HepG2 (cell line): ENCODE results near the gene LRTM2. TPM values are rescaled to one million over a fixed set of nuclear protein-coding genes. Genes with fewer than 3 reads are reported as not detected.

Experiments
- ATAD3A ChIP-seq: sonication (generic); formaldehyde crosslinking; IDR thresholded peaks from 2 replicates; pipeline ENCODE4 v1.4.0; 2020; ENCODE audit warnings: missing genetic modification reagents
- CEBPZ ChIP-seq: IDR thresholded peaks from 2 replicates; pipeline ENCODE4 v1.6.1; 2012; ENCODE audit warnings: low read length, improper control_type of control experiment
- HDAC6 ChIP-seq: fragments of 200-600 bp; sonication (generic); IDR thresholded peaks from 2 replicates; pipeline ENCODE4 v1.7.0; 2017; ENCODE audit warnings: mild to moderate bottlenecking, antibody characterized with exemption, low read length, low read depth
- POLR2A ChIP-seq, 2 experiments: IDR thresholded peaks; 2 replicates each; pipeline ENCODE4 v1.6.1; 2011; ENCODE audit warnings: low read depth in 2 of 2, low read length in 2 of 2, mild to moderate bottlenecking in 1 of 2, moderate library complexity in 1 of 2; ENCODE audit not compliant: insufficient read depth in 1 of 2
- SMAD3 ChIP-seq: sonication (generic); formaldehyde crosslinking; IDR thresholded peaks from 2 replicates; pipeline ENCODE4 v1.4.0; 2020; ENCODE audit warnings: missing genetic modification reagents
- ZNF547 ChIP-seq: sonication (generic); formaldehyde crosslinking; IDR thresholded peaks from 2 replicates; pipeline ENCODE4 v1.5.1; 2020; ENCODE audit warnings: mild to moderate bottlenecking, missing genetic modification reagents
- ZNF577 ChIP-seq: sonication (generic); formaldehyde crosslinking; IDR thresholded peaks from 2 replicates; pipeline ENCODE4 v1.4.0; 2020; ENCODE audit warnings: mild to moderate bottlenecking, low read depth, missing genetic modification reagents, borderline replicate concordance
- ZNF709 ChIP-seq: sonication (generic); formaldehyde crosslinking; IDR thresholded peaks from 2 replicates; pipeline ENCODE4 v1.5.0; 2020; ENCODE audit warnings: mild to moderate bottlenecking, missing genetic modification reagents
- ZNF777 ChIP-seq: sonication (generic); formaldehyde crosslinking; IDR thresholded peaks from 2 replicates; pipeline ENCODE4 v1.4.0; 2020; ENCODE audit warnings: missing genetic modification reagents
- polyA plus RNA-seq, 8 experiments: library from polyadenylated mRNA; depleted of rRNA in 3 of 8; stranded (reverse) in 7 of 8; unstranded in 1 of 8; fragments of >200 nt; fragmentation: Illumina TruSeq in 4 of 8; extraction: Trizol in 4 of 8; gene quantifications; 2 replicates each; pipeline versions ENCODE4 v1.2.1 to v1.2.3, GENCODE V29; 2011 to 2016; ENCODE audit warnings: low read depth in 4 of 8, missing spikeins in 1 of 8, mixed read lengths in 1 of 8; ENCODE audit not compliant: insufficient read depth in 1 of 8
- total RNA-seq, 5 experiments: library from RNA; depleted of rRNA; stranded (reverse); fragments of >200 nt; fragmentation: Illumina TruSeq; extraction: Trizol; gene quantifications; 2 replicates each; pipeline ENCODE4 v1.2.3, GENCODE V29; 2016; ENCODE audit warnings: low read depth in 1 of 5
- TF ChIP-seq, protein P1 (sequence below): sonication (generic); formaldehyde crosslinking; IDR thresholded peaks from 2 replicates; pipeline ENCODE4 v1.4.0; 2020; ENCODE audit warnings: missing genetic modification reagents
- TF ChIP-seq, protein P2 (sequence below): sonication (generic); formaldehyde crosslinking; IDR thresholded peaks from 2 replicates; pipeline ENCODE4 v1.5.0; 2020; ENCODE audit warnings: mild to moderate bottlenecking, missing genetic modification reagents, borderline replicate concordance
- TF ChIP-seq, protein P3 (sequence below): sonication (generic); formaldehyde crosslinking; IDR thresholded peaks from 2 replicates; pipeline ENCODE4 v1.8.0; 2022; ENCODE audit warnings: mild to moderate bottlenecking, missing genetic modification reagents, borderline replicate concordance

Gene LRTM2
- total and polyA plus RNA-seq, 2 of the 13 experiments (the other 11 are each of a cell fraction or from before 2014, with no cell fraction given) = 0.09 TPM; not detected in 1

DNA sequence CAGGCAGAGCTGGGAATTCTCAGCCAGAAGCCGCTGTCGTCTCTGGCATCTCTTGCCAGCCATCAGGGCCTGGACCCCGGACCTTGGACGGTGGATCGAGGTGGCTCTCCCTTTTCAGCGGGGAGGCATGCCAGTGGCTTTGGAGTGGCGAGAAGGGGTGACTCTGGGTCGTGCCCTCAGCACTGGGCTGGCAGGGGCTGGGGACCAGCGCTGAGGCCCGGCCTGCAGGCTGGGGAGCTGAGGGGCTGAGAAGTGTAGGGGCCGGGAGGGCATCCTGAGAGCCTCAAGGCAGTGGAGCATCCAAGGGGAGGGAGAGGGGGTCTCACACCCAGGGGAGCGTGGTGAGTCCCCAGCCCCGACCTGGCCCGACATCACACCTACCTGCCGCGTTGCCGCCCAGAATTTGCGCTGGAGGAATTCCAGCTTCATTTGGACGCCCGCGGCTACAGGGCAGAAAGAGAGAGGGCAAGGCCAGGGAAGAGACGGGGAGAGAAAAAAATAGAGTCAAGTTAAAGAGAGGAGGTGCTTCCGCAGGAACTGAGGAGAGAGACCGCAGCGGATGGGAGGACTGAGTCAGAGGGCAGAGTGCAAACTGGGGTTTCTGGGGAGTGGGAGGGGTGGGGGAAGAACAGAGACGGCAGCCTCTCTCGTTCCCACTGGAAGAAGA lies 9.0 kb upstream of the LRTM2 start (continued):
- TF ChIP-seq CEBPZ (no peak), HDAC6 (no peak), ZNF709 (0 out of 2 replicates have a peak, but pooled peaks have one; percentile 25), POLR2A (IDR thresholded peaks at IDR 0.05; ENCODE audit: insufficient read depth in 1 of 2, low read depth in 2 of 2, low read length in 2 of 2) (peak; percentile 13 to 48; a peak in 3 of 4 replicates), SMAD3 (CRISPR knock-in tag) (no peak), ZNF577 (CRISPR knock-in tag) (no peak), ZNF777 (CRISPR knock-in tag) (peak; percentile 51), ATAD3A (CRISPR knock-in tag) (no peak), ZNF547 (no peak)
- TF ChIP-seq, protein P1, sequence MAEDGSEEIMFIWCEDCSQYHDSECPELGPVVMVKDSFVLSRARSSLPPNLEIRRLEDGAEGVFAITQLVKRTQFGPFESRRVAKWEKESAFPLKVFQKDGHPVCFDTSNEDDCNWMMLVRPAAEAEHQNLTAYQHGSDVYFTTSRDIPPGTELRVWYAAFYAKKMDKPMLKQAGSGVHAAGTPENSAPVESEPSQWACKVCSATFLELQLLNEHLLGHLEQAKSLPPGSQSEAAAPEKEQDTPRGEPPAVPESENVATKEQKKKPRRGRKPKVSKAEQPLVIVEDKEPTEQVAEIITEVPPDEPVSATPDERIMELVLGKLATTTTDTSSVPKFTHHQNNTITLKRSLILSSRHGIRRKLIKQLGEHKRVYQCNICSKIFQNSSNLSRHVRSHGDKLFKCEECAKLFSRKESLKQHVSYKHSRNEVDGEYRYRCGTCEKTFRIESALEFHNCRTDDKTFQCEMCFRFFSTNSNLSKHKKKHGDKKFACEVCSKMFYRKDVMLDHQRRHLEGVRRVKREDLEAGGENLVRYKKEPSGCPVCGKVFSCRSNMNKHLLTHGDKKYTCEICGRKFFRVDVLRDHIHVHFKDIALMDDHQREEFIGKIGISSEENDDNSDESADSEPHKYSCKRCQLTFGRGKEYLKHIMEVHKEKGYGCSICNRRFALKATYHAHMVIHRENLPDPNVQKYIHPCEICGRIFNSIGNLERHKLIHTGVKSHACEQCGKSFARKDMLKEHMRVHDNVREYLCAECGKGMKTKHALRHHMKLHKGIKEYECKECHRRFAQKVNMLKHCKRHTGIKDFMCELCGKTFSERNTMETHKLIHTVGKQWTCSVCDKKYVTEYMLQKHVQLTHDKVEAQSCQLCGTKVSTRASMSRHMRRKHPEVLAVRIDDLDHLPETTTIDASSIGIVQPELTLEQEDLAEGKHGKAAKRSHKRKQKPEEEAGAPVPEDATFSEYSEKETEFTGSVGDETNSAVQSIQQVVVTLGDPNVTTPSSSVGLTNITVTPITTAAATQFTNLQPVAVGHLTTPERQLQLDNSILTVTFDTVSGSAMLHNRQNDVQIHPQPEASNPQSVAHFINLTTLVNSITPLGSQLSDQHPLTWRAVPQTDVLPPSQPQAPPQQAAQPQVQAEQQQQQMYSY (CRISPR knock-in tag) = no peak
- TF ChIP-seq, protein P2, sequence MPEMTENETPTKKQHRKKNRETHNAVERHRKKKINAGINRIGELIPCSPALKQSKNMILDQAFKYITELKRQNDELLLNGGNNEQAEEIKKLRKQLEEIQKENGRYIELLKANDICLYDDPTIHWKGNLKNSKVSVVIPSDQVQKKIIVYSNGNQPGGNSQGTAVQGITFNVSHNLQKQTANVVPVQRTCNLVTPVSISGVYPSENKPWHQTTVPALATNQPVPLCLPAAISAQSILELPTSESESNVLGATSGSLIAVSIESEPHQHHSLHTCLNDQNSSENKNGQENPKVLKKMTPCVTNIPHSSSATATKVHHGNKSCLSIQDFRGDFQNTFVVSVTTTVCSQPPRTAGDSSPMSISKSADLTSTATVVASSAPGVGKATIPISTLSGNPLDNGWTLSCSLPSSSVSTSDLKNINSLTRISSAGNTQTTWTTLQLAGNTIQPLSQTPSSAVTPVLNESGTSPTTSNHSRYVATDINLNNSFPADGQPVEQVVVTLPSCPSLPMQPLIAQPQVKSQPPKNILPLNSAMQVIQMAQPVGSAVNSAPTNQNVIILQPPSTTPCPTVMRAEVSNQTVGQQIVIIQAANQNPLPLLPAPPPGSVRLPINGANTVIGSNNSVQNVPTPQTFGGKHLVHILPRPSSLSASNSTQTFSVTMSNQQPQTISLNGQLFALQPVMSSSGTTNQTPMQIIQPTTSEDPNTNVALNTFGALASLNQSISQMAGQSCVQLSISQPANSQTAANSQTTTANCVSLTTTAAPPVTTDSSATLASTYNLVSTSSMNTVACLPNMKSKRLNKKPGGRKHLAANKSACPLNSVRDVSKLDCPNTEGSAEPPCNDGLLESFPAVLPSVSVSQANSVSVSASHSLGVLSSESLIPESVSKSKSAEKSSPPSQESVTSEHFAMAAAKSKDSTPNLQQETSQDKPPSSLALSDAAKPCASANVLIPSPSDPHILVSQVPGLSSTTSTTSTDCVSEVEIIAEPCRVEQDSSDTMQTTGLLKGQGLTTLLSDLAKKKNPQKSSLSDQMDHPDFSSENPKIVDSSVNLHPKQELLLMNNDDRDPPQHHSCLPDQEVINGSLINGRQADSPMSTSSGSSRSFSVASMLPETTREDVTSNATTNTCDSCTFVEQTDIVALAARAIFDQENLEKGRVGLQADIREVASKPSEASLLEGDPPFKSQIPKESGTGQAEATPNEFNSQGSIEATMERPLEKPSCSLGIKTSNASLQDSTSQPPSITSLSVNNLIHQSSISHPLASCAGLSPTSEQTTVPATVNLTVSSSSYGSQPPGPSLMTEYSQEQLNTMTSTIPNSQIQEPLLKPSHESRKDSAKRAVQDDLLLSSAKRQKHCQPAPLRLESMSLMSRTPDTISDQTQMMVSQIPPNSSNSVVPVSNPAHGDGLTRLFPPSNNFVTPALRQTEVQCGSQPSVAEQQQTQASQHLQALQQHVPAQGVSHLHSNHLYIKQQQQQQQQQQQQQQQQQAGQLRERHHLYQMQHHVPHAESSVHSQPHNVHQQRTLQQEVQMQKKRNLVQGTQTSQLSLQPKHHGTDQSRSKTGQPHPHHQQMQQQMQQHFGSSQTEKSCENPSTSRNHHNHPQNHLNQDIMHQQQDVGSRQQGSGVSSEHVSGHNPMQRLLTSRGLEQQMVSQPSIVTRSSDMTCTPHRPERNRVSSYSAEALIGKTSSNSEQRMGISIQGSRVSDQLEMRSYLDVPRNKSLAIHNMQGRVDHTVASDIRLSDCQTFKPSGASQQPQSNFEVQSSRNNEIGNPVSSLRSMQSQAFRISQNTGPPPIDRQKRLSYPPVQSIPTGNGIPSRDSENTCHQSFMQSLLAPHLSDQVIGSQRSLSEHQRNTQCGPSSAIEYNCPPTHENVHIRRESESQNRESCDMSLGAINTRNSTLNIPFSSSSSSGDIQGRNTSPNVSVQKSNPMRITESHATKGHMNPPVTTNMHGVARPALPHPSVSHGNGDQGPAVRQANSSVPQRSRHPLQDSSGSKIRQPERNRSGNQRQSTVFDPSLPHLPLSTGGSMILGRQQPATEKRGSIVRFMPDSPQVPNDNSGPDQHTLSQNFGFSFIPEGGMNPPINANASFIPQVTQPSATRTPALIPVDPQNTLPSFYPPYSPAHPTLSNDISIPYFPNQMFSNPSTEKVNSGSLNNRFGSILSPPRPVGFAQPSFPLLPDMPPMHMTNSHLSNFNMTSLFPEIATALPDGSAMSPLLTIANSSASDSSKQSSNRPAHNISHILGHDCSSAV = no peak
- TF ChIP-seq, protein P3, sequence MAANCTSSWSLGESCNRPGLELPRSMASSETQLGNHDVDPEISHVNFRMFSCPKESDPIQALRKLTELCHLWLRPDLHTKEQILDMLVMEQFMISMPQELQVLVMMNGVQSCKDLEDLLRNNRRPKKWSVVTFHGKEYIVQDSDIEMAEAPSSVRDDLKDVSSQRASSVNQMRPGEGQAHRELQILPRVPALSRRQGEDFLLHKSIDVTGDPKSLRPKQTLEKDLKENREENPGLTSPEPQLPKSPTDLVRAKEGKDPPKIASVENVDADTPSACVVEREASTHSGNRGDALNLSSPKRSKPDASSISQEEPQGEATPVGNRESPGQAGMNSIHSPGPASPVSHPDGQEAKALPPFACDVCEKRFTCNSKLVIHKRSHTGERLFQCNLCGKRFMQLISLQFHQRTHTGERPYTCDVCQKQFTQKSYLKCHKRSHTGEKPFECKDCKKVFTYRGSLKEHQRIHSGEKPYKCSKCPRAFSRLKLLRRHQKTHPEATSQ = no peak; the same call in 1 of the 2 replicates
